NCI-H510A treated with DMSO at 0.1 percent for 48 hours (cell line): Measurements from ENCODE around the gene TSHZ2.

Experiments used
- DNase-seq: peaks from one replicate; lab custom pipeline; 2025; lab: John Stamatoyannopoulos, UW

Gene TSHZ2

DNA sequence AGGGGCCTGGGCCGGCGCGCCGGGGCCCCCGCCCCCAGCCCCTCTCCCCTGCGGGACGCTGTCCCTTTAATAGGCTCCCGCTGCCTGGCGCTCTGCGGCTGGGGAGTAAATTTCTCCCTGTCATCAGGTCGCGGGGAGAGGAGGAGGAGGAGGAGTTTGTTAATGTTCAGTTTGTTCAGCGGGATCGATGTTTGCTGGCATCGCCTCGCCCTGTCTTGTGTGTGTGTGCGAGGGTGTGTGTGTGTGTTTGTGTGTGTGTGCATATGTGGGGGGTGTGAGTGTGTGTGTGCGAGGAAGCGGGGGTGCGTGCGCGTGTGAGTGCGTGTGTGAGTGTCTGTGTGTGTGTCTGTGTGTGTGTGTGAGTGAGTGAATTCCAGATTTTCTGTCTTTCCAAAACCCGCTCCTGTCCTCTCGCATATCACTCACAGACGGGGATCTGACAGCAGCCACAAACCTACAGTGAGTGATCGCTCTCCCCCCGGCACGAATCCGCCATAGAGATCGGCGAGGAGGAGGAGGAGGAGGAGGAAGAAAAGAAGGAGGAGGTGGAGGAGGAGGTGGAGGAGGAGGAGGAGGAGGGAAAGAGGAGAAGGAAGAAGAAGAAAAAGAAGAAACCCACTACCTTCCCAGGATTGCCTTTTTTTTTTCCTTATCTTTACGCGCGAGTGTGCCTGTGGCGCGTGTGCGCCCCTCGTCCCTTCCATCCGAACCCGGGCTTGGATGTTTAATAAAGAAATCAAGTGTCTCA is at the start of gene TSHZ2:
TSS of gene TSHZ2 (plus strand) at position 169 of the 748 bp plus-strand sequence. CDS start 936 bp downstream, outside the sequence.
- DNase-seq = peak; percentile 76

- DNase-seq = no peak
Observed at GRCh38 chr20:52922436-52922835, 49.7 kb upstream of the TSHZ2 start.

- DNase-seq = no peak
Observed at GRCh38 chr20:52923123-52923937, 48.8 kb upstream of the TSHZ2 start.

DNA sequence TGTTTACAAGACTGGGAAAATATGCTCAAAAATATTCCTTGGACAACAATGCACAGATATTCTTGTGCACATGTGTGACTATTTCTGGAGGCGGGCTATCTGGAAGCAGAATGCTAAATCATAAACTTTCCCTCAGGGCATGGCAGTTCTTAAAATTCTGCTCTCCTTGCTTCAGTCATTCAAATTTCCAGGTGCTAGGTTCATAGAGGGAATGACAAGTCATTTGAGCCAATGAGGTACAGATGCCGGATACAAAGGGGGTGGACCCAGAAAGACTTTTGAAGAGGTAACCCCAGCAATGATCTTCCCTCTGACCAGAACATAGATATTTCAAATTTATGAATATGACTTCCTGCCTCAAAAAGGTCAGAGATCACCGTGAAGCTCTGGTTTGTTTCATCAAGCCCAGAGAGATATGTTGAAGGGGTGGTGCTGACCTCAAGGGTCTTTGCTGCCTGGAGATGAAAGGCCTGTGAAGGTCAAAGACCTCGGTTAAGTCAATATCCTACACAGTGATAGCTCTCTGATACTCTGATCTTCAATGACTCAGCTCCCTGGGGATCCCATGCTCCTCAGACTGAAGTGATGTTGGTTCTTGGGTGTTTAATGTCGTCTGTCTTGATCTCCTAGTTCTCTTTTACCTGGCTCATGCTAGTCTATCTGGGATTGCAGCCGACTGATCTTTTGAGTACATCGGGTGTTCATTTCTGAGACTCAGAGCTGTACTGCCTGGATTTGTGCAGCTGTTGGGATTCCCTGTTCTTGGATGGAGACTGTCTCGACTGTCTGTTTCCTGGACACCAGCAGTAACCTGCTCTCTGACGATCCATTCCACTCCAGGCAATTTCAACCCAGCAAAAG is 47.5 kb upstream of the TSHZ2 start:
- DNase-seq = no peak

DNA sequence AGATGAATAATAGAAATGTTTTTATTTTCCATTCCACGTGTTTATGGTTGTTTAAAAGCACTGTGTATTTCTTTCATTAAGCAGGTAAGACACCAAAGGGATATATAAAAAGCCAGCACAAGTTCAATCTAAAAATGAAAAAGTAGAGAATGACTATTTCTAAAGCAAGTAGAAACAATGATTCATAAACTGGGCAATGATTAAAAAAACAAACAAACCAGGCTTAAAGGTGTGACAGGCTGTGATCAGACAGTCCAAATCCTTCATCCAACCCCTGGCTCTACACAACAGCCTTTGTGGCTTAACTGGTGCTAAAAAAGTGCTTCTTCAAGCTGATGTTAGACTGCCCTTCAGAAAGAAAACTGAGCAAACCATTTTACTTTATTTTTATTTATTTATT is 45.7 kb upstream of the TSHZ2 start:
- DNase-seq = no peak

- no peak for DNase-seq
Observed at GRCh38 chr20:52933867-52934266, 38.3 kb upstream of the TSHZ2 start.

- no peak for DNase-seq
Observed at GRCh38 chr20:52936351-52937340, 35.5 kb upstream of the TSHZ2 start.

- no peak for DNase-seq
Observed at GRCh38 chr20:52937591-52938100, 34.5 kb upstream of the TSHZ2 start.

- no peak for DNase-seq
Observed at GRCh38 chr20:52939141-52939540, 33.0 kb upstream of the TSHZ2 start.

- no peak for DNase-seq
Observed at GRCh38 chr20:52941808-52942207, 30.4 kb upstream of the TSHZ2 start.

DNA sequence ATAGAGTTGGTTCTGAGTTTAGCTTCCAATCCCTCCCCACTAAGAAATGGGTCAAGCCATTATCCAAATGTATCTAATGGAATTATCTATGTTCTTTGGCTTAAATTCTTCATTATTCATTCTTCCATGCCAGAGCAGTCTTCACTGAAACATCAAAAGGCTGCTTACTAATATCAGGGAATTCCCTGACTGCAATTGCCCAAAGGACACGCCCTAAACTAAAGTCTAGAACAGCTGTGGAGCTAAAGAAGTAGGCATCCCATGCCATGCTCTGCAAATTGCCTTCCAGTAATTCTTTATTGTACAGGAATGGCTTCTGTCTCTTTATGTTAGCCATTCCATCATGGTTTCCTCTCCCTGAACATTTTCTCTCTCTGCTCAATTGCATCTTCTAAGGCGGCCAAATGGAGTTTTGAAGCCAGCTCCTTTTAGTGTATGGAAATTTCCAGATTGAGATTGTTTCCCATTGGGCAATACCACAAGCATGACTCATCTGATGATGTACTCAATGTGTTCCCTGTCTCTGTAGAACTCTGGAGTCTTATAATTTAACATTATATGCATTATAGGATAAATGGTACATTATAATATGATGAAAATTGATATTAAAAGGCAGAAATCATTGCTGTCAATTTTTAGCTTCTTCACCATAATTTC is 28.8 kb upstream of the TSHZ2 start:
- DNase-seq = no peak

DNA sequence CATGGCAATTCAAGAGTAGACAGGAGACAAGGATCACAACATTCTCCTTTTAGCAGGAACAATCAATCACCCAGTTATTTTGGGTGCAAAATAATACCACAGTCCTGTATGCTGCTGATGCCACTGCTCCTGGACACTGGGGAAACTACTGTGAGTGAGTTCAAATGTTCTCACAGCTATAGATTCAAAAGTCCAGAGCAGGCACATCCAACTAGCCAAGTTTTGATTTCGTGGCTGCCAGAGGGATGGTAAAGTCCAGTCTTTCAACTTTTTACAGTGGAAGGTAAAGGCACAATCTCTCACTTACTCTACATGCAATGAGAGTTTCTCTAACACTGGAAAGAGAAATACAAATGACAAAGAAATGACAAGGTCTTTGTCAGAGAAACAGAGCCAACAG is 26.9 kb upstream of the TSHZ2 start:
- no peak for DNase-seq

DNA sequence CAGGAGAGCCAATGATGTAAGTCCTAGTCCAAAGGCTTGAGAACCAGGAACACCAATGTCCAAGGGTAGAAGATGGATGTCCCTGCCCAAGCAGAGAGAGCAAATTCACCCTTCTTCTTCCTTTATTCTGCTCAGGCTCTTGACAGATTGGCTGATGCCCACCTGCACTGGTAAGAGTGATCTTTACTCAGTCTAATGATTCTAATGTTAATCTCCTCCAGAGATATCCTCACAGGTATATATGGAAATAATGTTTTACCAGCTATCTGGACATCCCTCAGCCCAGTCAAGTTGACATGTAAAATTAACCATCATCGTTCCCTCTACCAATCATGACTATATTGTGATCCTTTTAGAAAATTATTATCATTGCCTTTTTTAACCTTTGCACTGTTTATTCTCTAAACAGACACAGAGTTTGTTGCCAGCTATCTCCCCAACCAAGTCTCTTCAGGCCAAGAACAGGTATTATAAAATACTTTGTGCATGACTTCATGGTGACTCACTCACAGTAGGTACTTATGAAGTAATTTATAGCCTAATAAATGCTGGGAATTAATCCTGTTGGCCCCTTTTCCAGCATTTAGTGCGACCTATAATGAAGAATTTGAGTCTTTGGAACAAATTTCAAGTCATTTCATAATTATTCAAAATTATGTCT is 26.2 kb upstream of the TSHZ2 start:
- no peak for DNase-seq

GRCh38 chr20:52948491-52948890 is 23.7 kb upstream of the TSHZ2 start:
- DNase-seq = no peak

DNA sequence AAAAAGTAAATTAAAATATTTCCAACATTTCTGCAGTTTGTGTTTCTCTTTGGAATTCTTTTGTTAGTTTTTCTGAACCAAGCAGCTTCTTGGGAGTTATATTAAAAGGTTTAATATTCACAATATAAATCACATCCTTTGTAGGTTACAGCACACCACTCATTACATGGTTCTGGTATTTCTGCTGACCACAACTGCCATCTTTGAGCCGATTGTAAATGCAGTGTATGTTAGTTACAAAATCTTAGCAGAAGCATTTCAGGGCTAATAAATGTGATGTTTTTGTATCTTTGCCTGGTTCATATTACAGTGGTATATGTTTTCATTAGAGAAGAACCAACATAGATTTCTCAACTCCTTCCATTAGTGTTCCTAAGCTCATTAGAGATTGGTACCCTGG is 19.1 kb upstream of the TSHZ2 start:
- no peak for DNase-seq

DNA sequence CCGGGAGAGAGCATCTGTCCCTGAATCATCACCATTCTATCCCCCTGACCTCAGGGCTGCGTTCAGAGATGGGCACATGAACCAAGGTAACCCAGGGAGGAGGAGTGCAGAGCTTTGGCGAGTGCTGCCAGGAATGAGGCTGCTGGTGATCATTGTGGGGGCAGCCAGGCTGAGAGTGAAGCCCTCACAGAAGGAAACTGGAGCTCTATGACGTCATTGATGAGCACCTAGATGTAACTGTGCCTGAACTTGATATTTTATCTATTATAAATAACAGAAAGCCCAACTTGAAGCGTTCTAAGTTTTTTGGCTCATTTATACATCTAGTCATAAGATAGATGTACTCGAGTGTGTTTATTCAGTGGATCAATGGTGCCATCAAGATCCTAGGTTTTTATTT is 17.3 kb upstream of the TSHZ2 start:
- DNase-seq = no peak

GRCh38 chr20:52958211-52958610 is 13.9 kb upstream of the TSHZ2 start:
- no peak for DNase-seq

- DNase-seq = peak; percentile 96
Observed at GRCh38 chr20:52959125-52959524, 13.0 kb upstream of the TSHZ2 start.

GRCh38 chr20:52962183-52962582 is 10.0 kb upstream of the TSHZ2 start:
- no peak for DNase-seq

DNA sequence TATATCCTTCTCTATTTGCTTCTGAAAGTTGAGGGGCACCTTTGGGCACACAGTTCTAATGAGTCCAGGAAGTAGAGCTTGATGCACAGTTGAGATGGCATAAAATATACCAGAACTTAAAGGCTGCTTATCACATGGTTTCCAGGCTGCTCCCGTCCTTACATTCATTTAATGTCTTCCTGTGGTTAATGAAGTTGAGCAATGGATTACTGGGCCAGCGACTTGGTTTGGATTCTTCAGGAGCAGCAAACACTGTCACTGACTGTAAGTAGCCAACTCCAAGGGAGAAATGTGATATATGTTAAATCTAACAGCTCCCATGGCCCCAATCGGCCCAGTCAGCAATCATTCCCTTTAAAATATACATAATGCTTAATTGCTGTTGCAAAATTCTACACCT is 9.0 kb upstream of the TSHZ2 start:
- no peak for DNase-seq
